Prostate gland (tissue), 2 donors: Measurements from ENCODE around the gene ALPK3. TPM values are rescaled to one million over a fixed set of nuclear protein-coding genes. Genes with fewer than 3 reads are reported as not detected.

Experiments
- DNase-seq: peaks from one replicate; pipeline ENCODE4 v3.0.0-alpha.2; 2019; ENCODE audit warnings: low spot score
- H3K27ac ChIP-seq, 2 donors: fragments of 200-600 bp; sonication (generic); 2 replicates each; pipeline ENCODE4 v1.5.1; 2017 to 2019
- H3K27me3 ChIP-seq: fragments of 200-600 bp; sonication (generic); replicated peaks from 2 replicates; pipeline ENCODE4 v1.5.1; 2019; ENCODE audit not compliant: insufficient read depth
- H3K36me3 ChIP-seq, 2 donors: fragments of 200-600 bp; sonication (generic); 1 replicate in 1 of 2; 2 replicates in 1 of 2; pipeline versions ENCODE4 v1.5.1 to v1.8.1; 2017 to 2019
- H3K4me1 ChIP-seq: fragments of 200-600 bp; sonication (generic); replicated peaks from 2 replicates; pipeline ENCODE4 v1.5.1; 2019
- H3K4me3 ChIP-seq, 2 donors: fragments of 200-600 bp; sonication (generic); 2 replicates each; pipeline ENCODE4 v1.5.1; 2017 to 2019
- H3K9me3 ChIP-seq: fragments of 200-600 bp; sonication (generic); 2 replicates; pipeline ENCODE4 v1.5.1; 2017
- CTCF ChIP-seq, 4 experiments: fragments of 200-600 bp in 2 of 4; fragments of 450-650 bp in 2 of 4; sonication (generic) in 2 of 4; IDR thresholded peaks; 1 replicate in 3 of 4; 2 replicates in 1 of 4; pipeline ENCODE4 v1.5.1; 2016 to 2019; ENCODE audit warnings: antibody characterized with exemption in 4 of 4, mild to moderate bottlenecking in 2 of 4, moderate library complexity in 2 of 4
- POLR2A ChIP-seq: fragments of 450-650 bp; IDR thresholded peaks from one replicate; pipeline ENCODE4 v1.6.1; 2016; ENCODE audit warnings: antibody characterized with exemption, mild to moderate bottlenecking
- POLR2AphosphoS5 ChIP-seq: sonication (generic); formaldehyde crosslinking; IDR thresholded peaks from one replicate; pipeline ENCODE4 v1.6.1; 2017; ENCODE audit warnings: antibody characterized with exemption
- WGBS: methylation state at CpG from one replicate; pipeline ENCODE4 v1.1.5; 2018; 5-methylcytosine and 5-hydroxymethylcytosine counted together
- intact Hi-C: fragments of 100-400 bp; cut with DNase I; formaldehyde crosslinking; loops from one replicate; pipeline ENCODE4 v1.14.2; 2022
- total RNA-seq, 2 donors: library from RNA; depleted of rRNA; stranded (reverse); fragments of >200 nt; gene quantifications; one replicate each; pipeline ENCODE4 v1.1.0, GENCODE V29; 2016

The ALPK3 gene
- total RNA-seq, 2 donors from 2014 or later = 0.68 to 7.2 TPM

- intact Hi-C loops = no loop called here
- Histone ChIP-seq H3K27ac (no peak overlapping the region), H3K36me3 (no peaks in the 10 kb centered on the region), H3K4me1 (no peaks in the 10 kb centered on the region), H3K27me3 (no peaks in the 10 kb centered on the region), H3K4me3 (no peak overlapping the region), H3K9me3 (no peaks in the 10 kb centered on the region)
- TF ChIP-seq CTCF (IDR thresholded peaks at IDR 0.05) = no peak
- TF ChIP-seq POLR2AphosphoS5 = no peak
- no peak for TF ChIP-seq POLR2A
- DNase-seq = no peak
- WGBS = 91% methylated on average over 7 of the region's 7 CpGs
These were observed 68.6 kb downstream of the ALPK3 start for GRCh38 chr15:84885801-84886200.

- intact Hi-C loops = no loop called here
- Histone ChIP-seq H3K4me3 (no peak overlapping the region), H3K4me1 (no peaks in the 10 kb centered on the region), H3K27ac (no peak overlapping the region), H3K27me3 (no peaks in the 10 kb centered on the region), H3K36me3 (no peaks in the 10 kb centered on the region), H3K9me3 (no peaks in the 10 kb centered on the region)
- WGBS = 73% methylated on average over 14 of the region's 14 CpGs
- no peak for TF ChIP-seq CTCF (IDR thresholded peaks at IDR 0.05)
- no peak for TF ChIP-seq POLR2AphosphoS5
- no peak for DNase-seq
These were observed 69.2 kb downstream of the ALPK3 start for GRCh38 chr15:84886211-84886983.

GRCh38 chr15:84886984-84887299 lies 69.8 kb downstream of the ALPK3 start:
- Histone ChIP-seq H3K27ac (no peak overlapping the region), H3K9me3 (no peaks in the 10 kb centered on the region), H3K4me3 (no peak overlapping the region), H3K4me1 (no peaks in the 10 kb centered on the region), H3K27me3 (no peaks in the 10 kb centered on the region), H3K36me3 (no peaks in the 10 kb centered on the region)
- WGBS = 41% methylated on average over 1 of the region's 1 CpG
- intact Hi-C loops = no loop called here
- DNase-seq = no peak
- TF ChIP-seq POLR2AphosphoS5 (no peak), CTCF (IDR thresholded peaks at IDR 0.05) (no peak), POLR2A (no peak)

- no peak for TF ChIP-seq POLR2A
- no peak for TF ChIP-seq CTCF (IDR thresholded peaks at IDR 0.05)
- TF ChIP-seq POLR2AphosphoS5 = no peak
- intact Hi-C loops = no loop called here
These were observed 70.8 kb downstream of the ALPK3 start for GRCh38 chr15:84887938-84888337.

GRCh38 chr15:84888639-84889038 lies 71.5 kb downstream of the ALPK3 start:
- Histone ChIP-seq H3K9me3 (no peaks in the 10 kb centered on the region), H3K4me3 (no peak overlapping the region), H3K27me3 (no peaks in the 10 kb centered on the region), H3K27ac (no peak overlapping the region), H3K4me1 (no peaks in the 10 kb centered on the region), H3K36me3 (no peaks in the 10 kb centered on the region)
- DNase-seq = no peak
- TF ChIP-seq CTCF (IDR thresholded peaks at IDR 0.05) (no peak), POLR2AphosphoS5 (no peak), POLR2A (no peak)
- intact Hi-C loops = no loop called here
- WGBS = 83% methylated on average over 17 of the region's 17 CpGs

More at GRCh38 chr15:84887938-84888337, 70.8 kb downstream of the ALPK3 start:
- DNase-seq = no peak
- Histone ChIP-seq H3K36me3 (no peaks in the 10 kb centered on the region), H3K4me3 (no peak overlapping the region), H3K27me3 (no peaks in the 10 kb centered on the region), H3K9me3 (no peaks in the 10 kb centered on the region), H3K4me1 (no peaks in the 10 kb centered on the region), H3K27ac (no peak overlapping the region)
- WGBS = 86% methylated on average over 4 of the region's 4 CpGs
